NOMO-1 treated with DMSO at 0.1 percent for 48 hours (cell line): Measurements from ENCODE around the gene PGC.
"Not testable (repeated sequence)": the region's sequence is repeated elsewhere in the genome, so short reads cannot be mapped to it uniquely, and the experiment has no call there.

Experiments used
- DNase-seq: peaks from one replicate; lab custom pipeline; 2025; ENCODE audit not compliant: unreplicated experiment; lab: John Stamatoyannopoulos, UW

The PGC gene

GRCh38 chr6:41777551-41778285 is 30.5 kb upstream of the PGC start:
- peak; percentile 55 for DNase-seq

- DNase-seq, result no peak
Observed at GRCh38 chr6:41775293-41775882, 28.2 kb upstream of the PGC start.

GRCh38 chr6:41774841-41775240 is 27.6 kb upstream of the PGC start:
- DNase-seq, result no peak

- DNase-seq, result no peak
Observed at GRCh38 chr6:41771058-41771983, 24.1 kb upstream of the PGC start.

DNA sequence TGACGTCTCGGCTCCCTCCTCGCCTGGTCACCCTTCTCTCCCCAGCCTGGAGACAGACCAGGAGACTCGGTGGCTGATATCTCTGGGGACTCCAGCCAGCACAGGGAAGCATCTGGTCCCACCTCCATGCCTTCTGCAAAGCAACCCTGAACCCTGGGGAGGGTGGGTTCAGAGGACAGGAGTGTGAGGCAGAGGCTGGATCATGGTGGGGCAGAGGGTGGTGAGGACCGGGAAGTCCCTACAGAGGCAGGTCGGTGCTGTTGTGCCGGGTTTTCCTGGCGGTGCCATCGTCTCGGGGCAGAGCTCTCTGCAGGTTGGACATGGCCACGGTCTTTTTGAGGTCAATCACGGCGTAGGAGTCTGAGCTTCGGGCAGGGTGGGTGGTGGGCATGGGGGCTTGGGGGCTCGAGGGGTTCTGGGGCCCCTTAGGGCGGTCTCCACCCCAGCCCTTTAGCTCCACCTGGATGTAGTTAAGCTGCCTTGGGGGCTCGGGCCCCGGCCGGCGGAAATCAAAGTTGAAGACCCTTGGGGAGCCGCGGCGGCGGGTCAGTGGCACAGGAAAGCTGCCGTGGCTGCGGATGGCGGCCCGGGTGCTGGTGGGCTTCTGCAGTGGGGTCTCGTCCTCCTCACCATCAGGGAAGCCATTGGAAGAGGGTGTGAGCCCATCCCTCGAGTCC is 23.3 kb upstream of the PGC start:
- DNase-seq, result no peak

DNA sequence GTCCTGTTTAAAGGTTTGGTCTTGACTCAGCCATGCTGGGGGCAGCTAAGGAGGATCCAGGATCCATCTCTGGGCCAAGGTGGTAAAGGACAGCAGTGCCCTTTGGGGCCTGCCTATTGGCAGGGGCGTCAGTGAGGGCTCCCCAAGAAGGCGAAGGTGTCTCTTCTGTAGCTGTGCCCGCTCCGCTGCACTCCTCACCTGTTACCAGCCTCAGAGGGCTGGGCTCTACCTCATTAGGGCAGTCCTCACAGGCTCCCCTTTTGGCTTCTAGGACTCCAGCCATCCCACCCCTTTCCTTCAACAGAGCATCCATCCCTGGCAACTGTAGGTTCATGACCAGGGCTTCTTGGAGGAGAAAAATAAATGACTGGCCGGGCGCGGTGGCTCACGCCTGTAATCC is 22.2 kb upstream of the PGC start:
- DNase-seq, result no peak

DNA sequence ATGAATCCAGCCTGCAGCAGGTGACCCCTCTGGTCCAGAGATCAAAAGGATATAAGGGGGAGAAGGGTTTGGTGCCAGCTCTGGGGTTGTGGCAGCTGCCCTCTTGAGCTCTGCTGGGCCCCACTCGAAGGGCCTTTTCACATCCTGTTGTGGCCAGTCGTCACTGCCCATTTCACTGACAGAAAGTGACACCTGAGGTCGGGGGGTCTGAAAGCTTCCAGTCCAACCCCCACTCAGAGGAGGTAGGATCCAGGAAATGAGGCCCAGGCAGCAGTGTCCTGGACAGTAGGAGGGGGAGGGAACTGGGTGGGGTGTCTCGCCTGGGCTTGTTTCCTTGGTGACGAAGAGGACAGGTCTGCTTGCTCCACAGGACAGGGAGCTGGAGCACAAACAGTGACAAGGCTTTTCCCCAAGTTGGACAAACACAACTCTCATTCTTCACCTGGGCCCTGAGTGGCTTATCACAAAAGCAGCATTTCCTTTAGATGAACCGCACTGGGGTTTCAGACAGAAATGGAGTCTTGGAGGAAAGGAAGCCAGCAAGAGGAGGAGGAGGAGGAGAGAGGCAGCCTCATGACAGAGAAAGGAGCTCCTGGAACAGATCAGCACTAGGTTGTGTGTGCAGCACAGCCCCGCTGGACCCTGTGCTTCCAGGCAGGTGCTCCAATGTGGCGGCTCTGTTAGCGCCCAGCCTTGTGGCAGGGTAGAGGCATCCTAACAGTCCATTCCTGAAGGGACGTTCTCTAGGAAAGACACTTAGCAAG is 21.5 kb upstream of the PGC start:
- DNase-seq, result no peak

DNA sequence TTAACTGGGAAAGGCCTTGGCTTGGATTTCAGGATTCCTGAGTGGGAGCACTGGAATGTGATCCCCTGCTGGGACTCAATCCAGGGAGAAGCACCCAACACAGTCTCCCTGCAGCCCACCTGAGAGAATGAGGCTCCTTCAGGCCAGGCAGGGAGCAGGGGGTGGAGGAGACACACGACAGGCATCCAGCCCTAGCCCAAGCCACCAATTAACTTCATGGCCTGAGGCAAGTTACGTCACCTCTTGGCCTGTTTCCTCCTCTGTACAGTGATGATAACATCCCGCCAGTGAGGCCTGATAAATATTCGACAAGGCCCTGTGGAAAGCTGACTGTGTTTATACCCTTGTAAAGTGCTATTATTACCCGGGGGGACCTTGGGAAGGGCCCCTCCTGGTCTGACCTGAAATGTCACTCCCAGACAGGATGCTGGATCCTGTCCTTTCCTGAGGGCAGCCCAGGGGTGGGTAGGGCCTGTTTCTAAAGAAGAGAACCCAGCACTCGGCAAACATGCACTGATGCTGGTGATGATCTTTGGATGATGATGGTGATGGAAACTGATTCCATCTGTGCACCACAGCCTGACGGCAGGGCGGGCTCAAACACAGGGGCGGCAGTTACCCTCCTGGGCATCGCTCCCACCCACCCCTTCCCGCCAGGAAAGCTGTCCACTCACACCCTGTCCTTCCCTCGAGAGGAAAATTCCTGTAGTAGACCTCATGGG is 20.1 kb upstream of the PGC start:
- DNase-seq, result peak; percentile 28

- not testable (repeated sequence) for DNase-seq
Observed at GRCh38 chr6:41766043-41766664, 19.0 kb upstream of the PGC start.

DNA sequence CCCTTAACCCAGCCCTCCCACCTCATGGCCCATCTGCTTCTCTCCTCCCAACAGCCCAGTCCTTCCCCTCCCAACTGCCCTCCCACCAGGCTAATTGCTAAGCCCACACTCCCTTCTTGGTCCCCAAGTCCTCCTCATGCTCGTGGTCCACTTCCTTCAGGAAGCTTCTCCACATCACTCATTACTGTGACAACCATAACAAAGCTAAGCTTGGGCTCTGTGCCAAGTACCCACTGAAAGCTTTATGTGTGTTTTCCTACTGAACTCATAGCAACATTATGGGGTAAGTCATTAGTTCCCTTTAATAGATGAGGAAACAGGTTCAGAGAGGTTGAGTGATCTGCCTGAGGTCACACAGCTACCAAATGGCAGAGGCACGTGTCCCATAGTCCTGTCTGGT is 16.3 kb upstream of the PGC start:
- no peak for DNase-seq

DNA sequence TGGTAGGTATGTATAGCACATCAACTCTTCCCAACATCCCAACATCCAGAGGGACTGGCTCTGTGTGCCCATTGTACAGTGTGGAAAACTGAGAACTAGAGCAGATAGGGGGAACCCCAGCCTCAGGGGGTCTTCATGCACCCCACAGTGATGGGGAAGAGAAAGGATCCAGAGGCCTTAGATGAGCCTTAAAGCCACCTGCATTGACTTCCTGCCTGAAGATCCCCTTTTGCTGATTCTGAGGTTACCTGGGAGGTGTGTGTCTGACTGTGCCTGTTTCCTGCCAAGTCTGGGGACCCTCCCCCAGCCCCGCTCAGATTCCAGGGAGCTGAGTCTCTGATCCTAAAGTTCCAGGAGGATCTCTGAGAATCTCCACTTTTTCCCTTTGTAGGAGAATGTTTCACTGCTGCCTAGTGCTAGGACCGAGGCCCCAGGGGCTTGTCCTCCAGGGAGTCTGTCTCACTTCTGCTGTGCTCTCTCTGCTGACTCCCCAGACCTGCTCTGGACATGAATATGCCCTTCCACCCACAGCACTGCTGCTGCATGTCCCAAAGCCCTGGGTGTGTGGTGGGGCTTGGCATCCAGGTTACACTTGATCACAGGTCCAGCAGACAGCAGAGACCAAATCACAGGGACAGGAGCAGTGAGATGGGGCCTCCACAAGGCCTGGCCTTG is 12.8 kb upstream of the PGC start:
- DNase-seq, result no peak

GRCh38 chr6:41759106-41759904 is 12.1 kb upstream of the PGC start:
- DNase-seq, result no peak

GRCh38 chr6:41758641-41759035 is 11.4 kb upstream of the PGC start:
- DNase-seq, result no peak

GRCh38 chr6:41757931-41758640 is 10.9 kb upstream of the PGC start:
- DNase-seq, result no peak

DNA sequence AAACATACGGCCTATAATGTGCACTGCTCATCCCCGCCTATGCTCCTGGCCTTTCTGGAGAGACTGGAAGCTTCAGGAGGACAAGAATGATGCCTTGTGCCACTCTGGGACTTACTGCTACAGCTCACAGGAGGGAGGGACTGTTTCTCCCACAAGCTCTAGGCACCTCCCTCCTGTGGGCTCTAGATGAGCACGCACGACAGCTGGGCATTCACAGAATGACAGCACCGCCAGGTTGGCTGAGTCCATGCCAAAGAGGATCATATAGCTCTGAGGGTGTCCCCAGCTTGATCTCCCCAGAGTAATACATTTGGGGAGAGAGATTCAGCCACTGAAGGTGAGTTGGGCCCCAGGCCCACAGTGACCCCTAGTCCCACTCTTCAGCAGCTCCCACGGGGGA is 10.1 kb upstream of the PGC start:
- no peak for DNase-seq

DNA sequence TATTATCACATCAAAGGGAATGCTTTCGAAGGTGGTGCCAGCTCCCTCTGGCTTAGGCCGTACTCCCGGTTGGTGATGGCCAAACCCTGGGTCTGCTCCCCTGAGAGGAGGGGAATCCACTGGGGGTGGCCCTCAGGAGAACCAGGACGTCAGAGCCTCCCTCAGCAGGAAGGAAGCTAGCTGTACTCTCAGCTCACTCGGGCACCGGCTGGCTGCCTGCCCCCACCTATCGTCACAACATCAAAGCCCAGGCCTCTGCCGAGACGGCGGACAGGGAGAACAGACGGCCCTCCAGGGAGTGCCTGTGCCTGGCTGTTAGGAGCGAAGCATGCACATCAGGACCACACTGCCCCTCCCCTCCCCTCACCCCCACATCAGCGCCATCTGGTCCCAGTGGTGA is 9.2 kb upstream of the PGC start:
- no peak for DNase-seq

DNA sequence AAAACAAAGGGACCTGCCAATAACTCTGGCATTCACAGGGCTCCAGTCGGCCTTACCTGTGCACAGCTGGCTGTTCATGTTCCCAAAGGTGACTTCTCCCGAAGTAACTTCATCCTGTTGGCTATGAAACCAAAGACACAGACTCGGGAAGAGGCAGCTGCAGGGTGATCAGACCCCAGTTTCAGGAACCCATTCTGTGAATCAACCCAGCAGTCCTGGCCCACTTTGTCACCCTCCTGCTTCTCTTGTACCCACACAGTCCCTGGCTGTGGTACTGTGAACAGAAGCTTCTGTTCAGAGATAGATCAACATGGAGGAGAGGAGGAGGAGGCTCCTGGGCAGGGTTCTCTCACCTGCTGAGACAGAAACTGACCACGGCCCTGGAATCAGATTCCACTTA is 8.7 kb upstream of the PGC start:
- DNase-seq, result no peak

DNA sequence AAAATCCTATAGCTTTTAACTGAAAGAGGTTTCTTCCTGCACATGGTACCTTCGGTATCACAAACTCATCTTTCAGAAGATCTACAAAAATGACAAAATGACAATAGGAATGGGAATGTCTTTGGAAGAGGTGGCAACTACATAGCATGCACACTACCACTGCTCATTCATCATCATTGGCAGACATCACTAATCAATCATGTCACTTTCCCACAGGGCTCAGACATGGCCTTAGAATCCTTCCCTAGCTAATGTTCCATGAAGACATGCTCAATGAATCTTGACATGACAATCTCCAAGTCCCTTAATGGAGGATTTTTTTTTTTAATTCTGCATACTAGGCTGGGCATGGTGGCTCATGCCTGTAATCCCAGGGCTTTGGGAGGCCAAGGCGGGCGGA is 3.2 kb upstream of the PGC start:
- DNase-seq, result no peak
